GM19099 (cell line): ENCODE measurements around the gene NAT8L.

Experiments used
- POLR2A ChIP-seq: IDR thresholded peaks from 3 replicates; pipeline ENCODE4 v1.6.1; 2011; ENCODE audit warnings: low read depth; ENCODE audit not compliant: insufficient read length; ENCODE audit errors: extremely low read depth

NAT8L gene

DNA sequence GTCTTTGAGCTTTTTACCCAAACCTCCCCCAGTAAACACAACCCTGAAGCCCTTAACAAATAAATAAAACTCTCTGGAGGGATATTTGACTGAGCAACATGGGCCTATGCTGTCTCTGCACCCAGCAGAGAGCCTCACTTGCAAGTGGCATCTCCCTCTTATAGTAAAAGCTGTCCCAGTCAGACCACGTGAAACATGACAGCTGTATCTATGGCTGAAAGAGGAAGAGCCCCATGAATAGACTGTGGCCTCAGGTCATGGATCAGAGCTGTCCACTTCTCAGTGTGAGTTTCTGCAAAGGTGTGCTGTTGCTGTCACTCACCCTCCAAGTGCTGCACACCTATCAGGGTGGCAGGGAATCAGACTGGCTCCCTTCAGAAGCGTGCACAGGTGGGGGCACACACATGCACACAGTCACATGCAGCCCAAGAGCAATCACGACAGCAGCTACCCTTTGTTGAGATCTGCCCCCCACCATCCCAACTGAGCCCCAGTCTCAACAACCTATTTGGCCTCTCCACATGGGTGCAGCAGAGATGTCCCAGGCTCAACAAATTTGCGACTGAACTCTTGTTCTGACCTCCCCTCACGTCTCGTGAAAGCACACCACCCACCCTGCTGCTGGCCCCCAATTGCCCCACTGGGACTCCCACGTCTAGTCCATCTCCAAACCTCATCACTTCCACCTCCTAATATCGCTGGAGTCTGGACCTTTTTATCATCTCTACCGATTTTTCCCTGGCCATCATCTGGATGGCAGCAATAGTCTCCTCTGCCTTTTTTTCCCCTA lies 45.6 kb downstream of the NAT8L start:
- TF ChIP-seq POLR2A: no peak

GRCh38 chr4:2105559-2105958 lies 46.4 kb downstream of the NAT8L start:
- no peak for TF ChIP-seq POLR2A

- no peak for TF ChIP-seq POLR2A
Measured at GRCh38 chr4:2116687-2117400, 57.7 kb downstream of the NAT8L start.
